PC-9 (cell line): ENCODE data around the gene MIS12. TPM values are rescaled to one million over a fixed set of nuclear protein-coding genes. Genes with fewer than 3 reads are reported as not detected.

Experiments
- BruUV-seq: library from RNA; stranded (reverse); fragments of 400-500 nt; replicated peaks from 2 replicates; lab custom pipeline; 2021; lab: Mats Ljungman, UMichigan
- CTCF ChIA-PET: fragments of 300-600 bp; sonication (Branson Sonifier 250); formaldehyde crosslinking; loops from one replicate; lab custom pipeline; 2022; ENCODE audit warnings: antibody characterized with exemption; lab: Charles Lee
- POLR2A ChIA-PET: fragments of 300-600 bp; sonication (Branson Sonifier 250); formaldehyde crosslinking; loops from one replicate; lab custom pipeline; 2022; ENCODE audit warnings: antibody characterized with exemption; ENCODE audit not compliant: unreplicated experiment; lab: Charles Lee
- DNase-seq, 2 experiments: peaks; one replicate each; pipeline versions ENCODE4 v3.0.0 to v3.0.0-alpha.2; 2015 to 2022; ENCODE audit warnings: mixed read lengths in 1 of 2
- H2AFZ ChIP-seq: fragments of 200-600 bp; sonication (generic); 2 replicates; pipeline ENCODE4 v1.8.1; 2017; ENCODE audit warnings: antibody characterized with exemption
- H3F3A ChIP-seq: fragments of 200-600 bp; sonication (generic); 2 replicates; pipeline ENCODE4 v1.8.1; 2017; ENCODE audit warnings: antibody characterized with exemption, mild to moderate bottlenecking, low read depth; ENCODE audit not compliant: insufficient read depth
- H3K27ac ChIP-seq: fragments of 200-600 bp; sonication (generic); 2 replicates; pipeline ENCODE4 v1.6.1; 2016; ENCODE audit warnings: mixed run types
- H3K27me3 ChIP-seq: fragments of 200-600 bp; sonication (generic); 2 replicates; pipeline ENCODE4 v1.6.1; 2016; ENCODE audit warnings: low read depth, mixed run types; ENCODE audit not compliant: insufficient read depth
- H3K36me3 ChIP-seq: fragments of 200-600 bp; sonication (generic); 2 replicates; pipeline ENCODE4 v1.6.1; 2016; ENCODE audit warnings: low read depth, mixed run types
- H3K4me1 ChIP-seq: fragments of 200-600 bp; sonication (generic); replicated peaks from 2 replicates; pipeline ENCODE4 v1.6.1; 2016; ENCODE audit warnings: mixed run types; ENCODE audit not compliant: insufficient read depth
- H3K4me2 ChIP-seq: fragments of 200-600 bp; sonication (generic); 2 replicates; pipeline ENCODE4 v1.6.1; 2017; ENCODE audit warnings: mixed run types
- H3K4me3 ChIP-seq: fragments of 200-600 bp; sonication (generic); 2 replicates; pipeline ENCODE4 v1.6.1; 2016; ENCODE audit warnings: mixed run types
- H3K79me2 ChIP-seq: fragments of 200-600 bp; sonication (generic); 2 replicates; pipeline ENCODE4 v1.6.1; 2017; ENCODE audit warnings: low read depth, mixed run types
- H3K9me2 ChIP-seq: fragments of 200-600 bp; sonication (generic); 2 replicates; pipeline ENCODE4 v1.8.1; 2017; ENCODE audit warnings: mild to moderate bottlenecking; ENCODE audit not compliant: insufficient read depth
- H3K9me3 ChIP-seq: fragments of 200-600 bp; sonication (generic); 2 replicates; pipeline ENCODE4 v1.8.1; 2016; ENCODE audit warnings: low read depth; ENCODE audit not compliant: insufficient read depth
- H4K20me1 ChIP-seq: fragments of 200-600 bp; sonication (generic); 2 replicates; pipeline ENCODE4 v1.8.1; 2017; ENCODE audit not compliant: insufficient read depth
- CTCF ChIP-seq: fragments of 200-600 bp; sonication (generic); conservative IDR thresholded peaks from 2 replicates; pipeline ENCODE4 v1.6.1; 2017; ENCODE audit warnings: mixed run types, antibody characterized with exemption, mild to moderate bottlenecking, moderate library complexity
- EZH2 ChIP-seq: fragments of 200-600 bp; sonication (generic); IDR thresholded peaks from 2 replicates; pipeline ENCODE4 v1.8.0; 2017; ENCODE audit warnings: antibody characterized with exemption, low read depth
- intact Hi-C: fragments of 100-400 bp; cut with micrococcal nuclease; formaldehyde crosslinking; loops from one replicate; pipeline ENCODE4 v1.10.0; 2022; ENCODE audit not compliant: unreplicated experiment
- total RNA-seq: library from RNA; stranded (reverse); gene quantifications from 2 replicates; pipeline ENCODE4 v1.2.3, GENCODE V29; 2021

MIS12 gene
- total RNA-seq, 1 experiment from 2014 or later = 19.5 TPM

DNA sequence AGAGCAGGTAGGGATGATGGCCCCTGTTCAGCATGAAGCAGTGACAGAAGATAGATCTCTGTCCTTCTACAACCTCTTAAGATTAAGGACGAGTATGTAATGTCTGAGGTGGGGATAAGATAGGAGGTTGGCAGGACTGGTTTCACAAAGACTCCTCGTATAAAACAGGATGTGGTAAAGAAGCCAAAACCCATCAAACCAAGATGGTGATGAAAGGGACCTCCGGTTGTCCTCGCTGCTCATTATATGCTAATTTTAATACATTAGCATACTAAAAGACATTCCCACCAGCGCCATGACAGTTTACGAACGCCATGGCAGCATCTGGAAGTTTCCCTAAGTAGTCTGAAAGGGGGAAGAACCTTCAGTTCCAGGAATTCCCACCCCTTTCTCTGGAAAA, 27.3 kb downstream of the MIS12 start:
- DNase-seq = no peak
- H3K4me2 ChIP-seq = no peak overlapping the region
- CTCF ChIA-PET = no interaction called here
- TF ChIP-seq CTCF (no peak), EZH2 (no peak)
- peaks cover 21% of the 10 kb centered on the region for H3F3A ChIP-seq
- peaks cover 16% of the 10 kb centered on the region for H3K4me1 ChIP-seq
- no peaks in the 10 kb centered on the region for H3K36me3 ChIP-seq
- H3K9me2 ChIP-seq = no peaks in the 10 kb centered on the region
- no peaks in the 10 kb centered on the region for H3K27me3 ChIP-seq
- POLR2A ChIA-PET = no interaction called here
- H2AFZ ChIP-seq = no peak overlapping the region
- H3K79me2 ChIP-seq = no peaks in the 10 kb centered on the region
- no peaks in the 10 kb centered on the region for H4K20me1 ChIP-seq
- H3K27ac ChIP-seq = no peak overlapping the region
- H3K9me3 ChIP-seq = no peaks in the 10 kb centered on the region
- intact Hi-C loops = no loop called here
- BruUV-seq = no TSS peak
- H3K4me3 ChIP-seq = no peak overlapping the region

DNA sequence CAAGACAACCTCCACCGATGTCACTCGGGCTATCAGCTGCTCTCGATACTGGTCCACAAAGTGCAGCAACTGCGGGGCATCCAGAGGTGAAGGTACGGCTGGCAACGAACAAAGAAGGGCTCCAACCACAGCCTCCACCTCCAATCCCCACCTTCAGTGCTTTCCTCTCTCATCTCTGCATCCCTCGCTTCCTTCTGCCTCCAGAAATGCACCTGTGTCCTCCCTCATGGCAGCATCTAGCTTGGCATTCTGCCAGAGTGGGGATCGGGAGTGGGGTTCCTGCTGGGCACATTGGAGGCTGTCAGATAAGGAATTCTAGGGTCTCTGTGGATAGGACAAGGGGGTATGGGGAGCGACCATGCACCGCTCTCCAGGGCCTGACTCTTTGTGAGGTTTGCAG, 28.6 kb downstream of the MIS12 start:
- Histone ChIP-seq H3K9me3 (no peaks in the 10 kb centered on the region), H3K27me3 (no peaks in the 10 kb centered on the region), H3K79me2 (no peaks in the 10 kb centered on the region), H3K36me3 (no peaks in the 10 kb centered on the region), H3K4me2 (no peak overlapping the region), H4K20me1 (no peaks in the 10 kb centered on the region), H3K4me3 (no peak overlapping the region), H2AFZ (no peak overlapping the region), H3K9me2 (no peaks in the 10 kb centered on the region), H3F3A (peaks cover 21% of the 10 kb centered on the region), H3K27ac (no peak overlapping the region), H3K4me1 (peaks cover 16% of the 10 kb centered on the region)
- no peak for DNase-seq
- intact Hi-C loops = no loop called here
- no TSS peak for BruUV-seq
- no peak for TF ChIP-seq EZH2
- no peak for TF ChIP-seq CTCF
- CTCF ChIA-PET = no interaction called here
- POLR2A ChIA-PET = no interaction called here

DNA sequence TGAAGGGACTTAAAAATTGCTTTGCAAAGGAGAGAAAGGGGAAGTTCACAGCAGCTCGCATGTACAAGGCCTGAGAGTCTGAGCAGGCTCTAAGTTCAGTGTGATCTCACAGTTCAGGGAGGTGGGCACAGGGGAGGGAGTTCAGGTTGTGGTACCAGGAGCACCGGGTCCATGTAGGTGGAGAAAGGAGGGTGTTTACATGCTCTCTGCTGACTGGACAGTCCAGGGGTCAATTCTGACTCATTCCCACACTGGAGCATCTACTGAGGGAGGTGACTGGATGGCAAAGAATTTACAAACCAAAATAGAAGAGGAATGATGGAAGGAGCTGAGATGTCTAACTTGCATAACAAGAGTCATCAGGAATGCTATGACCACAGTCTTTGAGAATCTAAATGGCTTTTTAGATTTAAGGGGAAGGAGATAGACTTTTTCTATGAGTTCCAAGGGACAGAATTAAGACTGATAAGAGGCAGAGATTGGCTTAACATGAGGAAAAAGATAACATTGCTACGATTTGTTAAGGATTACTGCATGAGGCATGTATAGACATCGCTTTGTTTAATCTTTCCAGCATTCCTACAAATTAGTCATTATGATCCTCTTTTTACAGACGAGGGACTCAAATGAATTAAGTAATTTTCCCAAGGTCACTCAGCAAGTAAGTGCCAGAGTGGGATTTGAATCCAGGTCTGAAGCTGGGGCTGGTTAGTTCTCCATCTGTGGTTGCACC, 29.9 kb downstream of the MIS12 start:
- Histone ChIP-seq H3K4me2 (peak overlapping the region; percentile 35; the same call in 1 of the 2 replicates), H3K9me3 (no peaks in the 10 kb centered on the region), H3K36me3 (no peaks in the 10 kb centered on the region), H3K27me3 (no peaks in the 10 kb centered on the region), H4K20me1 (no peaks in the 10 kb centered on the region), H3F3A (peaks cover 21% of the 10 kb centered on the region), H3K4me1 (peaks cover 16% of the 10 kb centered on the region), H3K4me3 (no peak overlapping the region), H3K27ac (peak overlapping the region; percentile 18), H3K79me2 (no peaks in the 10 kb centered on the region), H3K9me2 (no peaks in the 10 kb centered on the region), H2AFZ (no peak overlapping the region)
- POLR2A ChIA-PET = interaction anchor here (0.6 kb wide), 1 partner anchor 30 kb away, joined by 5 read pairs; the partner anchor contains the start of genes DERL2 and MIS12
- CTCF ChIA-PET = interaction anchor here (0.6 kb wide), 1 partner anchor 1129 kb away, joined by 3 read pairs; no protein-coding TSS in a partner anchor
- TF ChIP-seq CTCF (no peak), EZH2 (no peak)
- DNase-seq = peak; percentile 64 to 88
- intact Hi-C loops = no loop called here
- BruUV-seq = no TSS peak
